H9 (cell line): Measurements from ENCODE around the gene ELOA. TPM values are rescaled to one million over a fixed set of nuclear protein-coding genes. Genes with fewer than 3 reads are reported as not detected.

Source experiments
- DNase-seq: peaks from one replicate; pipeline ENCODE4 v3.0.0-alpha.2; 2017
- H2AFZ ChIP-seq: one replicate; pipeline ENCODE4 v1.6.1; 2013; ENCODE audit warnings: mild to moderate bottlenecking, low read length, control low read depth, moderate library complexity
- H2AK5ac ChIP-seq: 2 replicates; pipeline ENCODE4 v1.6.1; 2013; ENCODE audit warnings: low read length, control low read depth, mixed read lengths; ENCODE audit not compliant: insufficient read length
- H2BK120ac ChIP-seq: one replicate; pipeline ENCODE4 v1.6.1; 2013; ENCODE audit warnings: low read depth, mild to moderate bottlenecking, low read length, control low read depth, inconsistent platforms; ENCODE audit not compliant: poor library complexity, severe bottlenecking
- H2BK12ac ChIP-seq: 2 replicates; pipeline ENCODE4 v1.6.1; 2013; ENCODE audit warnings: low read length, control low read depth, mixed read lengths, low read depth; ENCODE audit not compliant: insufficient read length
- H2BK15ac ChIP-seq: 2 replicates; pipeline ENCODE4 v1.6.1; 2013; ENCODE audit warnings: low read depth, low read length, control low read depth
- H2BK20ac ChIP-seq: one replicate; pipeline ENCODE4 v1.6.1; 2013; ENCODE audit warnings: low read depth, mild to moderate bottlenecking, low read length, control low read depth, inconsistent platforms; ENCODE audit not compliant: poor library complexity, severe bottlenecking
- H2BK5ac ChIP-seq: 2 replicates; pipeline ENCODE4 v1.6.1; 2013; ENCODE audit warnings: low read length, control low read depth, mixed read lengths; ENCODE audit not compliant: insufficient read length
- H3K14ac ChIP-seq: 2 replicates; pipeline ENCODE4 v1.6.1; 2013; ENCODE audit warnings: low read length, control low read depth; ENCODE audit not compliant: insufficient read depth
- H3K18ac ChIP-seq: 2 replicates; pipeline ENCODE4 v1.6.1; 2013; ENCODE audit warnings: low read depth, mild to moderate bottlenecking, mixed read lengths, low read length, control low read depth; ENCODE audit not compliant: insufficient read length
- H3K23ac ChIP-seq: 2 replicates; pipeline ENCODE4 v1.6.1; 2013; ENCODE audit warnings: low read length, control low read depth, mixed read lengths, low read depth; ENCODE audit not compliant: insufficient read length
- H3K23me2 ChIP-seq: 2 replicates; pipeline ENCODE4 v1.6.1; 2013; ENCODE audit warnings: low read depth, mild to moderate bottlenecking, mixed read lengths, low read length, control low read depth; ENCODE audit not compliant: insufficient read length, poor library complexity, severe bottlenecking
- H3K27ac ChIP-seq: 2 replicates; pipeline ENCODE4 v1.5.1; 2013; ENCODE audit warnings: low read length, control low read depth, mixed read lengths, low read depth; ENCODE audit not compliant: insufficient read length
- H3K27me3 ChIP-seq: 2 replicates; pipeline ENCODE4 v1.6.1; 2013; ENCODE audit warnings: low read length, control low read depth, inconsistent platforms; ENCODE audit not compliant: insufficient read depth
- H3K4ac ChIP-seq: 2 replicates; pipeline ENCODE4 v1.6.1; 2013; ENCODE audit warnings: low read depth, mild to moderate bottlenecking, control low read depth, inconsistent platforms, low read length, moderate library complexity
- H3K4me1 ChIP-seq: 2 replicates; pipeline ENCODE4 v1.6.1; 2013; ENCODE audit warnings: low read length, control low read depth, inconsistent platforms; ENCODE audit not compliant: insufficient read depth
- H3K4me2 ChIP-seq: 2 replicates; pipeline ENCODE4 v1.6.1; 2013; ENCODE audit warnings: low read length, control low read depth, mixed read lengths; ENCODE audit not compliant: insufficient read length, insufficient read depth
- H3K56ac ChIP-seq: 2 replicates; pipeline ENCODE4 v1.6.1; 2013; ENCODE audit warnings: low read depth, mild to moderate bottlenecking, mixed read lengths, low read length, control low read depth; ENCODE audit not compliant: insufficient read length
- H3K79me1 ChIP-seq: 2 replicates; pipeline ENCODE4 v1.6.1; 2013; ENCODE audit warnings: low read depth, mild to moderate bottlenecking, moderate library complexity, low read length, control low read depth, inconsistent platforms; ENCODE audit not compliant: insufficient read depth, poor library complexity, severe bottlenecking
- H3K79me2 ChIP-seq: 2 replicates; pipeline ENCODE4 v1.6.1; 2013; ENCODE audit warnings: low read length, control low read depth, inconsistent platforms; ENCODE audit not compliant: insufficient read depth
- H3K9ac ChIP-seq: 2 replicates; pipeline ENCODE4 v1.6.1; 2013; ENCODE audit warnings: low read length, control low read depth, mixed read lengths; ENCODE audit not compliant: insufficient read length; ENCODE audit errors: extremely low read depth
- H3K9me3 ChIP-seq: one replicate; pipeline ENCODE4 v1.6.1; 2013; ENCODE audit warnings: low read depth, low read length, inconsistent platforms; ENCODE audit not compliant: control insufficient read depth
- H3T11ph ChIP-seq: one replicate; pipeline ENCODE4 v1.6.1; 2013; ENCODE audit warnings: mild to moderate bottlenecking, low read length, control low read depth, inconsistent platforms
- H4K20me1 ChIP-seq: one replicate; pipeline ENCODE4 v1.6.1; 2013; ENCODE audit not compliant: control insufficient read depth, insufficient read length, insufficient read depth
- H4K5ac ChIP-seq: 2 replicates; pipeline ENCODE4 v1.6.1; 2013; ENCODE audit warnings: low read depth, mild to moderate bottlenecking, mixed read lengths, low read length, control low read depth; ENCODE audit not compliant: insufficient read length
- H4K8ac ChIP-seq: replicated peaks from 2 replicates; pipeline ENCODE4 v1.6.1; 2013; ENCODE audit warnings: low read length, control low read depth, mixed read lengths, low read depth; ENCODE audit not compliant: insufficient read length
- H4K91ac ChIP-seq: 2 replicates; pipeline ENCODE4 v1.6.1; 2013; ENCODE audit warnings: low read depth, mild to moderate bottlenecking, moderate library complexity, mixed read lengths, low read length, control low read depth; ENCODE audit not compliant: insufficient read length
- H3K27ac Mint-ChIP-seq, 3 experiments: 2 replicates in 2 of 3; 3 replicates in 1 of 3; pipeline ENCODE4 v1.8.0; 2020 to 2021; ENCODE audit warnings: mixed read lengths in 3 of 3, mild to moderate bottlenecking in 1 of 3, moderate library complexity in 1 of 3
- H3K27me3 Mint-ChIP-seq: 2 replicates; pipeline ENCODE4 v1.8.0; 2021; ENCODE audit warnings: low read depth, mild to moderate bottlenecking, moderate library complexity, mixed read lengths
- H3K36me3 Mint-ChIP-seq, 3 experiments: 2 replicates in 2 of 3; 3 replicates in 1 of 3; pipeline ENCODE4 v1.8.0; 2020 to 2021; ENCODE audit warnings: low read depth in 3 of 3, mixed read lengths in 3 of 3; ENCODE audit not compliant: insufficient read depth in 1 of 3
- H3K4me1 Mint-ChIP-seq, 2 experiments: 2 replicates each; pipeline ENCODE4 v1.8.0; 2020; ENCODE audit warnings: mixed read lengths in 2 of 2
- H3K4me3 Mint-ChIP-seq, 2 experiments: 2 replicates in 1 of 2; 3 replicates in 1 of 2; pipeline ENCODE4 v1.8.0; 2020 to 2021; ENCODE audit warnings: mild to moderate bottlenecking in 2 of 2, mixed read lengths in 2 of 2, moderate library complexity in 1 of 2
- H3K9me3 Mint-ChIP-seq, 2 experiments: 2 replicates in 1 of 2; 3 replicates in 1 of 2; pipeline ENCODE4 v1.8.0; 2020; ENCODE audit warnings: mild to moderate bottlenecking in 2 of 2, mixed read lengths in 2 of 2, moderate library complexity in 1 of 2
- CTCF ChIP-seq: fragments of 200-600 bp; sonication (generic); conservative IDR thresholded peaks from 3 replicates; pipeline ENCODE4 v1.8.0; 2021; ENCODE audit warnings: antibody characterized with exemption, mild to moderate bottlenecking
- WGBS: extraction: QIAGEN DNeasy Blood & Tissue Kit; methylation state at CpG from one replicate; pipeline ENCODE4 v1.1.7; 2013; ENCODE audit warnings: missing lambda C conversion rate, low lambda C conversion rate, mixed read lengths; ENCODE audit not compliant: insufficient read length; ENCODE audit errors: extremely low coverage; 5-methylcytosine and 5-hydroxymethylcytosine counted together
- total RNA-seq: library from RNA; stranded (reverse); gene quantifications from 2 replicates; pipeline ENCODE4 v1.2.1, GENCODE V29; 2021

ELOA gene
- total RNA-seq, 1 experiment from 2014 or later, result 66.2 TPM

GRCh38 chr1:23709229-23709628, 34.0 kb upstream of the ELOA start:
- H3K79me1 ChIP-seq, result peaks cover 4% of the 10 kb centered on the region
- no peak overlapping the region for H3K27ac ChIP-seq
- no peaks in the 10 kb centered on the region for H3K9me3 ChIP-seq
- H3K4me2 ChIP-seq, result no peak overlapping the region
- no peak for DNase-seq
- H3K4me1 ChIP-seq, result no peaks in the 10 kb centered on the region
- no peaks in the 10 kb centered on the region for H3K9me3 Mint-ChIP-seq
- peaks cover 0 to 3% of the 10 kb centered on the region in 2 experiments; a peak in 1 of 4 replicates for H3K4me1 Mint-ChIP-seq
- no peaks in the 10 kb centered on the region for H3K23me2 ChIP-seq
- no peak overlapping the region for H4K5ac ChIP-seq
- TF ChIP-seq CTCF, result no peak
- no peak overlapping the region for H3K4ac ChIP-seq
- H3K27ac Mint-ChIP-seq, result peak overlapping the region in 2 of 3 experiments; percentile 0 to 81; a peak in 2 of 7 replicates
- no peak overlapping the region for H2BK12ac ChIP-seq
- H3K14ac ChIP-seq, result no peak overlapping the region
- no peaks in the 10 kb centered on the region for H3K27me3 ChIP-seq
- H2BK20ac ChIP-seq, result no peak overlapping the region
- H3K23ac ChIP-seq, result no peak overlapping the region
- no peak overlapping the region for H2BK5ac ChIP-seq
- H3K27me3 Mint-ChIP-seq, result no peaks in the 10 kb centered on the region
- no peak overlapping the region for H3K9ac ChIP-seq
- no peak overlapping the region for H3T11ph ChIP-seq
- H3K36me3 Mint-ChIP-seq, result peaks cover 5 to 11% (median 9%) of the 10 kb centered on the region in 3 experiments; a peak in 6 of 7 replicates
- no peak overlapping the region for H3K56ac ChIP-seq
- WGBS, result no CpG with 5 or more reads among the region's 4 CpGs
- H2BK120ac ChIP-seq, result no peak overlapping the region
- no peak overlapping the region for H3K18ac ChIP-seq
- no peak overlapping the region for H2AK5ac ChIP-seq
- H3K79me2 ChIP-seq, result no peaks in the 10 kb centered on the region; the same call in 1 of the 2 replicates
- no peaks in the 10 kb centered on the region for H4K20me1 ChIP-seq
- no peak overlapping the region for H3K4me3 Mint-ChIP-seq
- no peak overlapping the region for H2BK15ac ChIP-seq
- H4K8ac ChIP-seq, result no peak overlapping the region
- no peak overlapping the region for H2AFZ ChIP-seq
- H4K91ac ChIP-seq, result no peak overlapping the region
